NCI-H526 (cell line): Measurements from ENCODE around the gene CUEDC2.
A peak's percentile ranks its signal among the peaks of the same experiment; 100 is the strongest.

Experiments used
- DNase-seq, 2 experiments: peaks; one replicate each; lab custom pipeline; 2025; lab: John Stamatoyannopoulos, UW

CUEDC2 gene

DNA sequence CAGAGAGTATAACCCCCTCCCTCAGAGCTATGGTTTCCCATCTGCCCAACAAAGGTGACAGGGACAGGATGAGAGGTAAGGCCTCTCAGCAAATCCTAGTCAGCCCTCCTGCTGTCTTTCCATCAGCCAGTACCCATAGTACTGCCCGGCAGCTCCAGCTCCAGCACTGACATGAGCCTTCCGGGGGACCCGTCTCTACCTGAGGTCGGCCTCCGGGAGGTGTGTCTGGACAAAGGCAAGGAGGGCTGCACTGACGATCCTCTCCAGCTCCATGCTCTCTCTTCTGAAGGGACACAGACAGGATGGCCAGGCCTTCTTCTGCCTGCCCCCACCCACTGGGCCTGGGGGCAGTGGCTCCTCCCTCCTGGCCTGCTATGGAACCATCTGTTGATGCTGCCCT is 7.5 kb downstream of the CUEDC2 start:
- no peak for DNase-seq

DNA sequence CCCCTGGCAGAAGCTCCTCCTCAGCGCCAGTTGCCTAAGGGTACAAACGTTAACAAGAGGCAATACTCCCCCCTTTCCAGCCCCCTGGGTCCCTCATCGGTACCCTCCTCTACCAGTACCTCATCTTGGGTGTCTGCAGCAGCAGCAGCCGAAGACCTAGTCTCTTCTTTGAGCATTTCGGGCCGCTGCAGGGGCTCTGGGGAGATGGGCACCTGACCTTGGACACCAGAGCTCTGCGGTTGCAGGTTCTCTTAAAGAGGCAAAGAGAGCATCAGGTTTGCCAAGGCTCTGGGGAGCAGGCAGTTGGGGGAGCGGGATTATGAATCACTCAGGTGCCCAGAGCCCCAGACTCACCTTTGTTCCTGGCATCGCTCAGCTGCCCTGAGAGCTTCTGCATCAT is 8.2 kb downstream of the CUEDC2 start:
- no peak for DNase-seq

DNA sequence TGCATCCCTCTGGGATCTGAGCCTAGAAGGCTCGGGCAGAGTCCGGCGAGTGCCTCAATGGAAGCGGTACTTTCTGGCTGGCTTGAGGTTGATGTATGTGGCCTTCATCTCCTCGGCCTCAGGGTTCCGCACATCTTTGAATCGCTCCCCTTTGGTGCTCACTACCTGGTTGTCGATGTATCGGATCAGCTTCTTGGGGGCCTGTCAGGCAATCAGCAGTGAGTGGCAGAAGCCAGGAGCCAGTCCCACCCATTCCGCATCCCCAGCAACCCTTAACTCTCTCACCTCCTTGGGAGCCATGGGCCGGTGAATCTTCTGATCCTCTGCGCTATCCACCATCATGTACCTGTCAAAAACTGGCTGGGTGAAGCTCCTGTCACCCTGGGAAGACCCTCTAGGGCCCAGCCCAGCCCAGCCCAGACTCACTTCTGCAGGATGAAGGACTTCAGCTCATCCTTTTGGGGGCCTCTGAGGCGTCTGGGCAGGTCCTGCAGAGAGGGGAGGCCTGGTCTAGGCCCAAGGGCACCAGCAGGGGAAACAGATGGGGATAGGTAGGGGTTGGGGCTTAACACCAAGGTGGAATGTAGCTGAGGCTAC is 8.9 kb downstream of the CUEDC2 start:
- no peak for DNase-seq

DNA sequence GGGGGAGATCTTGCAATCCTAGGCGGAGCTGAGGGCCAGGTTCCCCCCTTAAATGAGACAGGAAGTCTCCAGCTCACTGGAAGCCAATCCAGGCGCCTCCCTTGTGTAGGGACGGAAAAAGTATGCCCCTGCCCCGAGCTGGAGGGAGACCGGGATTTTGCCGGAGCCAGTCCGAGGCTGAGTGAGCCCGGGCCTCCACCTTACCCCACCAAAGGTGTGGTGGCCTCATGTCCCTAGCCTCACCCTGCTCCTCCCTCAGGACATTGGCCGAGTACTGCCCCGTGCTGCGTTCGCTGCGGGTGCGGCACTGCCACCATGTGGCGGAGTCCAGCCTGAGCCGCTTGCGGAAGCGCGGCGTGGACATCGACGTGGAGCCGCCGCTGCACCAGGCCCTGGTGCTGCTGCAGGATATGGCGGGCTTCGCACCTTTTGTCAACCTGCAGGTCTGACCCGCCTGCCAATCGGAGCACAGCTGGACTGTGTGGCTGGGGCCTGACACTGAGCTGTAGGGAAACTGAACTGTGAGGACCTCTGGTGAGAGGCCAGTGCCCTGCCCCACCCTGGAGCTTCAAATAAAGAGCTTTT is 9.7 kb downstream of the CUEDC2 start:
- peak; percentile 50 to 78 for DNase-seq

DNA sequence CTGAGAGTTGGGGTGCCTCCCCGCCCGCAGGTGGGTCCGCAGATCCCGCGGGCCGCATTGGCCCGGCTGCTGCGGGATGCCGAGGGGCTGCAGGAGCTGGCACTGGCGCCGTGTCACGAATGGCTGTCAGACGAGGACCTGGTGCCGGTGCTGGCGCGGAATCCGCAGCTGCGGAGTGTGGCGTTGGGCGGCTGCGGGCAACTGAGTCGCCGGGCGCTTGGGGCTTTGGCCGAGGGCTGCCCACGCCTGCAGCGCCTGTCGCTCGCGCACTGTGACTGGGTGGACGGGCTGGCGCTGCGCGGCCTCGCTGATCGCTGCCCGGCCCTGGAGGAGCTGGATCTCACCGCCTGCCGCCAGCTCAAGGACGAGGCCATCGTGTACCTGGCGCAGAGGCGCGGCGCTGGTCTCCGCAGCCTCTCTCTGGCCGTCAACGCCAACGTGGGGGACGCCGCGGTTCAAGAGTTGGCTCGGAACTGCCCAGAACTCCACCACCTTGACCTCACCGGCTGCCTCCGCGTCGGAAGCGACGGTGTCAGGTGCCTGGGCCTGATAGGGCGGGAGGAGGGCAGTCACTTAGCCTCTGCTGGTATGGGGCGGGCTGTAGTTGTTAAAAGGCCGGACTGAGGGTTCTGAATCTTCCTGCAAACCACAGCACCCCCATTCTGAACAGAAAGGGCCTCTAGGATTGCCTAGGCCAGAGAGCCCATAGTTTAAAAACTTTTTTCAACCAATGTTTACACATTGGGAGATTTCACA is 10.4 kb downstream of the CUEDC2 start:
- peak in 1 of 2 experiments; percentile 34 for DNase-seq

DNA sequence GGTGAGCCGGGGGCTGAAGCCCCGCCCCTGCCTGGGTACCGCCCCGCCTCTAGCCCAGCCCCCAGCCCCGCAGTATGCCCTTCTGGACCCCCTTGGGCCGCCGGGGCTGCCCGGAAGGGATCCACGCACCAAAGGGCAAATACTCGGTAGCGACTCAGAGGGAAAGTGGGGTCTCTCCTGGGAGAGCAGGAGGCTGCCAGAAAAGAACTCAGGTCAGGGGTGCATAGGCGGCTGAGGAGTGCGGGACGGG is 10.9 kb downstream of the CUEDC2 start:
- no peak for DNase-seq

DNA sequence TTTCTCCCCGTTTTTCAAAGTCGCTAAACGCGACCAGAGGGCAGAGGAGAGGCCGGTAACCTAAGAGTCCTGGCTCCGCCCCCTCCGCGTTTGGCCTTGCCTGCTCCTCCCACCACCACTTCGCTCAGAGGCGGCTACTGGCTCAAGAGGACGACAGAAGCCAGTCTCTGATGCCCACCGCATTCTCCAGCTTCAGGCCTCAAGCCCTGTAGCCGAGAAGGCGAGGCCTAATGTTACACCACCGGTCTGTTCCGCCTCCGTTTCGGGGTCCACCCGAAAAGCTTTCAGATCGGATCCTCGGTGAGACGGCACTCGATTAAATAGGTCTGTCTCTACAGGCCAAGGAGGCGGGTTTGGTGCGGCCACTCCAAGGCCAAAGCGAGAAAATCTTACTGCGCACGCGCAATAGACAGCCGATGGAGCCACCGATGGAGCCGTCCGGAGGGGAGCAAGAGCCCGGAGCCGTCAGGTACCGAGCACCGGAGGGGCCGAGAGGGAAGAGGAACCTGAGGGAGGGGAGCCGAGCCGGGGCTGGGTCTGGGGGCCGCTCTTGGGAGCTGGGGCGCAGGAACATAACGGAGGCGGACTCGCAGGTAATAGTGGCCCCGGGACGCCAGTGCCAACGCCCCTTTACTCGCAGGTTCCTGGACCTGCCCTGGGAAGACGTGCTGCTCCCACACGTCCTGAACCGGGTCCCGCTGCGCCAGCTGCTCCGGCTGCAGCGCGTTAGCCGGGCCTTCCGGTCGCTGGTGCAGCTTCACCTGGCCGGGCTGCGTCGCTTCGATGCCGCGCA is 11.5 kb downstream of the CUEDC2 start, which contains the start of gene FBXL15:
Gene FBXL15, plus strand, starts transcription at position 123 of the 793 bp plus-strand sequence. Its CDS starts 294 bp downstream, at position 417.
- peak; percentile 93 to 95 for DNase-seq

DNA sequence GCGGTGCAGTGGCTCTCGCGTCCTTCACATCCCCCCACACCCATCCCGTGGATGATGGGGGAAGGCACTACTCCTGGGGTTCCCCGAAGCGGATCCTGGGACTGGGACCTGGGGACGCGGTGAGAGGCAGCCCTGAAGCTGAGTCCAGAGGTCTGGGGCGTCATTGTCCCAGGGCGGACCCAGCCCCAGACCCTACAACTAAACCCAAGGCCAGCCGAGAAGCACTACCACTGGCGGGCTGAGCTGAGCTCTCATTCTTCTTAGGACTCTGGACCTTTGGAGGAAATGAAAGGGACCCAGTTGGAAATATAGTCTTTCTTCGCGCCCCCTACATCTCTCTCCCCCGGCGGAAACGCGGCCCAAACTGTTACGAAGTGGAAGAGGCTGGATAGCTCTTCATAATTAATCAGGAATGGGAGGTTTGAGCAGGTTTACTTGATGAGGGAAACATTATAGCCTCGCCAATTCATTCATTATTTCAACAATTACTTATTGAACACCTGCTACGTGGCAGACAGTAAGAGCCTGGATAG is 12.1 kb downstream of the CUEDC2 start:
- DNase-seq = no peak

DNA sequence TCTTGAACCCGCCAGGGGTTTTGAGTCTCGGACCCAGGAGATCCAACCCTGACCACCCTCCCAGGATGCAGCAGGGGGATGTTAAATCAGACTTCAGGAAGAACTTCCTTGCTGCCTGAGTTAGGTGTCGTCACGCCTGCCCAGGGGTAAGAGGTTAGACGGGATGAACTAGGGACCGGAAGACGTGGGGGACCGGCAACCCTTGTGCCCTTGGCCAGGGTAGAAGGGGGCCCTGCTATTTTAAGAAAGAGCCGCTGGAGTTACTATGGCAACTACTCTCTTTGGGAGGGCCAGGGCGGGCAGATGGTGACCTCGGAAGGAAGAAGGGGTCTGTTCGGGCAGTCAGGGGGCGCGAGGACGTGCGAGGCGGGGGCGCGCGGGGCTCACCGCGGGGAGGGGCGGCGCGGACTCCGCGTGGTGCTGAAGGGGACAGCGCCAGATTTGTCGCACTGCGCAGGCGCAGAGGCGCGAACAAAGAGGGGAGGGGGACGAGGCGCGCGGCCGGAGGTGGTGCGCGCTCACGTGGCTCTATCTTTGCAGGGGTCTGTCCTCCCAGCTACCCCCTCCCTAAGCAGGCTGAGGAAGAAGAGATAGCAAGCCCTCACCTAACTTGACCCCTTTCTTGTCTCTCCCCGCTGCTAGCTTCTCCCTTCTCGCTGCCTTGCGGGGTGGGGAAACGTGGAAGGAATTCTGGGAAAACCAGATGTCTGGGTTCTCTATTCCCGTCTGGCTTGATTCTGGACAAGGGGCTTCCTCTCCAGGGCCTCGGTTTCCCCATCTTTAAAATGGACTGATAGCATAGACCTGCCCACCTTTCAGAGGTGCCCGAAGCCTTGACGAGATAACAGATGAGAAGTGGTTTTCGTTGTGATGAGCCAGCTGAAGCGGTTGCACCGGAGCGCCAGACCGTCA is 12.8 kb downstream of the CUEDC2 start:
- DNase-seq = peak; percentile 42 to 77

DNA sequence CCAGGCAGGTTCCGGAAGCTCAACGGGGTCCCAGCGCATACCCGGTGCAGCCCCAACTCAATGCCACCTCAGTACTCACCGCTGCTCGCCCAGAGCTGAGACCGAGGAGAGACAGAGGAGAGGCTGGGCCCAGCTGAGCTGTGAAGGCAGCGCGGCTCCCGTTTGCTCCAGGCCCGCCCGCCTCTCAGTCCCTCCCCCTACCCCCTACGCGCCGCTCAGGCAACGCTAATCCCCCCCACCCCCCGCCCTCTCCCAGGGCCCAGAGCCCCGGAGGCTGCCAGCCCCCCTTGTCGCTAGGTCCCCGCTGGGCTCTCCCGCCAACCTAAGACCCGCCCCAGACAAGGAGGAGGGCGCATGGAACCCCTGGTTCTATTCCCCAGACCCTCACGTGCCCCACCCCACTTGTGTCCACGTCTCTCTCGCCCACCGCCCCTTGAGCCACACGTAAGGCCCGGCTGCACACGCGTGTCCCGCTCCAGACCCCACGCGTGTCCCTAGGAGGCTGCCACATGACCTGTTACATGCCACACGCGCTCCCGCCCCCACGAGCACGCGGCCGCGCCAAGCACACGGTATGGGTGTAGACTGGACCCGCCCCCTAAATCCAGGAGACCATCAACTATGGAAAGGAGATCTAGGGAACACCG is 13.6 kb downstream of the CUEDC2 start, which contains the start of gene PSD:
Gene PSD, minus strand, starts transcription at position 164 of the 647 bp plus-strand sequence. CDS start 1,747 bp downstream, outside the sequence.
- peak; percentile 38 to 69 for DNase-seq

DNA sequence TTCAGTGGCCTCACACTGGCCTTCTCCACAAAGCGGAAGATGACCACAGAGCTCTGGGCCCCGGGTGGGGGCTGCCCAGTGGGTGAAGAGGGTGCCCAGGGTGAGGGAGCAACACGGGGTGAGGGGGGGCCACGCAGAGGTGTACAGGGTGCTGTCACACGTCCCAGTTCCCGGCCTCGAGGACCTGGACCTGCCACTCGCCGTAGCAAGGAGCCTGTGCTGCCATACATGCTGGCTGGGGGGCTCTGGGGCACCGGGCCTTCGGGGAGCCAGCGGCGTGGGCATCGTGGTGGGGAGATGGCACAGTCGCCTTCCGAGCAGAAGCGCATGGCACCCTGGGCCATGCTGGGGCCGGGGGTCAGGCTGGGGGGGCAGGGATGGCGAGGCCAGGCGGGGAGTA is 15.7 kb downstream of the CUEDC2 start:
- DNase-seq = no peak

DNA sequence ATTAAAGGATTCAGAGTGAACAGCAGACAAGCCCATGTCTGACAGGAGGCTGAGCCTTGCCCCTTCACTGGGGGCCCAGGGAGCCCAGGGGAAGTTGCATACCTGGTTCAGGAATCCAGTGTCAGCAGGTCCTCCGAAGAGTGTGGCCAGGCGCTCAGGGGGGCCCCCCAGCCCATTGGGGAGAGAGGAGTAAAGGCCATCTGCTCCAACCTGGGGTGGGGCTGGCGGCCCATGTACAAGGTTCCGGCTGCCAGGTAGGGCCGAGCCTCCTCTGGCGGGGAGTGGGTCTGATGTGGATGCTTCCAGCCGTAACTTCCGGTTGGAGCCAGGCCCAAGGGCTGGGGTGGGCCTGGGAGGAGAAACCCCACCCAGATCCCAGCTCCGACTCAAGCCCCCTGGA is 16.1 kb downstream of the CUEDC2 start:
- DNase-seq = no peak

DNA sequence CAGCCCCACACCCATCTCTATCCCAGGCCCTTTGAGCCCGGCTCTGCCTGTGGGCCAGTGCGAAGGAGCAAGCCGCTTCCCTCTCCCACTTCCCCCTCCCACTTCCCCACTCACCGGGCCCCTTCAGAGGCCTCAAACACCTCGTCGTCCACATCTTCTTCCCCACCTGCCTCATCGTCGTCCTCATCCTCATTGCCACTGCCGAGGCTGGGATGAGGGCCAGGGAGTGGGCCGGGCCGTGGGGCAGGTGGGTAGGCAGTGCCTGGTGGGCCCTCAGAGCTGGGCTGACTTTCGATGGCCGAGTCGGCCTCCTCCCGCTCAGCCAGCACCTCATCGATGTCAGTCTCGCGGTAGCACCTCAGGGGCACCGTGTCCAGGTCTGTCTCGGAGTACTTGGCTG is 17.6 kb downstream of the CUEDC2 start:
- DNase-seq = no peak

DNA sequence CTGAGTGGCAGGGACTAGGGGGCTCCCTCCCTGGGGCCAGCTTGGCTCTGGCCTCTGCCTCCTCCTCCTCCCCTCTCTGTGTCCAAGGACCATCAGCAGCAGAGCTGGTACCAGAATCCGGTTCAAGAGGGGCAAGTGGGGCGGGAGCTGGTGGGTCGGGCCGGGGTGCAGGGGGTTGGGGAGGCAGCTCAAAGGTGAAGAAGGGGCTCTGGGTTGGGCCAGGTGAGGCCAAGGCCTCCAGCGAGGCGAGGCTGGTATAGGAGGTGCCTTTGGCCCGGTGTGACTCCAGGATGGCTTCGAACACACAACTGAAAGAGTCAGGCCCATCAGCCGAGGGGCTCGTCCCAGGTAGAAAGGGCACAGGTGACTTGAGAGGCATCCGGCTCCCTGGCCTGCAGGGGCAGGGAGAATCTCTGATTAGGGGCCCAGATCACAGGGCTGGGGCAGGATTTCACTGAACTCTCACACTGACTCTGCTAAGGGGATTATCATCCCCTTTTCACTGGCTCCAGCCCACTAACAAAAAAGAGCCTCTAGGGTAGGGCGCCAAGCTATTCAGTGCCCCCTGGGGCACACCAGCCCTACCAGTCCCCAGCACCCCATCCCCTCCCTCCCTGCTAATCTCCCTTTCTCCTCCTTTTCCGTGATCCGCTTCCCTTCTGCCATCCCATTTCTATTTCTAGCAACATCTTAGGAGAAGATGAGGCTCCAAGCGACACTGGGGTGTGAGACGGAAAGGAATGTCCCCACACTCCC is 18.4 kb downstream of the CUEDC2 start:
- DNase-seq = no peak

DNA sequence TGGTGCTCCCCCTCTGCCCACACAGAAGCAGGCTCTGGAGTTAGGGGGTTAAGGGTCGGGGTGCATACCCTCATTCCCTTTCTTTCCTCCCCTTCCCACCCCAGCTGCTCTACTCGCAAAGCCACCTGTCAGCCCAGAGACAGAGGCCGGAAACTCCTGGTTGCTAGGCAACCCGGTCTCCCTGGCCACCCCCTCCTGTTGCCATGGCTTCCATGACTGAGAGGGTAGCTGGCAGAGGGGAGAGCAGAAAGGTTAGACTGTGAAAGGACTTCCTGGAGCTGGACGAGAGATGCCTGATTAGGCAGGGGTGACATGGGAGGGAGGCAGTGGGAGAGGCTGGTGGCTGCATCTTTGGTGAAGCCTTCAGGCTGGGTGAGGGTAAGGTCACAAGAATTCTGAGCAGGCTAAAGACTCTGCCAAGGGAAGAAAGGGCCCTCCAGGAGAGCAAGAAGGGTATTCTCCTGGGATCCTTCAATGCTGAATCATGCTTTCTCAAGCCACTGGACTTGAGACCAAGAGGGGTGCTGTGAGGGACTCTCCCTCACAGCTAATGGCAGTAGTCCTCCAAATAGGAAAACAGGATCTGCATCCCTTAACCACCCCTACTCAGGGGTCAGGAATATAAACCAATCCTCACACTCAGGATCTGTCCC is 19.2 kb downstream of the CUEDC2 start:
- DNase-seq = peak; percentile 36 to 54

DNA sequence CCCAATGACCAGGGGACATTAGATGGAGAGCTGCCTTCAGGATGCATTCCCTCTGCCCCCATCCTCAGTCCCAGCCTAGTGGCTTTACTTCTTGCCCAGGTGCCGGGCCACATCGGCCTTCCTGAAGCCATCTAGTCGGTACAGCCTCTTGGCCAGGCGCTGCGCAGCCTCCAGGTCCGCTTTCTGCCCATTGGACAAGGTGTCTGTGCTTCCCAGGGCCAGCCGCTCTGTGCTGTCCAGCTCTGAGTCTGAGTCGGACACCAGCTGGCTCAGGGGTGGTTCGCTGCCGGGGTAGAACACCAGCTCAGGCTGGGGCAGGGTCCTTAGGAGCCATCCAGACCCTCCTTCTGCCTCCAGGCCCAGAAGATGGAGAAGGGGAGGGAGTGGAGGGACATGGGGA is 20.1 kb downstream of the CUEDC2 start:
- DNase-seq = no peak

DNA sequence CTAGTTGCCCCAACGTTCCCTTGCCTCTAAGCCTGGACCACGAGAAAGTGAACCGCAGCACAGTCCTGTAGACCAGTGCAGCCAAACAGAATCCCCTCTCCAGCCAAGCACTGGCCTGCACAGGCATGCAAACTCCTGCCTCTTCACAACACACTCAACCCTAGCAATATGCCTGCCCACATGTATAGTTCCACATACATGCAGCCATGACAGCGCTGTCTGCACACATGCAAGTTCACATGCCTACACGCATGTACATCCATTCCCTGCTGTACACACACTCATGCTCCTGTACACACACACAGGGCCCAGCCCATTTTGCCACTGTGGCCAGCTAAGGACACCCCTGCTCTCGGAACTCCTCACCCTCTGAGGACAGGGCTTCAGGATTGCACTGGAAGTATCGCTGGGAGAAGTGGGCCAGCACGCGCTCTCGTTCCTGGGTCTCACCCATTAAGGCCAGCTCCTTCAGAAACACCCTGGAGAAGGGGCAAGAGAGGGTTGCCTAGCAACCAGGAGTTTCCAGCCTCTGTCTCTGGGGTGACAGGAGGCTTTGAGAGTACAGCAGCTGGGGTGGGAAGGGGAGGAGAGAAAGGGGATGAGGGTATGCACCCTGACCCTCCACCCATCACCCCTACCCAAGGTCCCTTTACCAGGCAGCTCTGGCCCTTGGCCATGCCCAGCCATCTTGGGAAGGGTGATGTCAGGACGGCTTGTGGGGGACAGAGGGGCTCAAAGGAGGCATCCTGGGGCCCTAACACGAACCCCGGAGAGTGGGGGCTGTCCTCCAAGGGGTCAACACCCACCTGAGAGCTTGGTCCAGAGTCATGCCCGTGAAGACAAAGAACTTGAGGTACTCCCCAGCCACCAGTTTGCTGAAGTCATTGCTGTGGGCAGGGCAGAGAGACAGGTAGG is 20.8 kb downstream of the CUEDC2 start:
- no peak for DNase-seq

DNA sequence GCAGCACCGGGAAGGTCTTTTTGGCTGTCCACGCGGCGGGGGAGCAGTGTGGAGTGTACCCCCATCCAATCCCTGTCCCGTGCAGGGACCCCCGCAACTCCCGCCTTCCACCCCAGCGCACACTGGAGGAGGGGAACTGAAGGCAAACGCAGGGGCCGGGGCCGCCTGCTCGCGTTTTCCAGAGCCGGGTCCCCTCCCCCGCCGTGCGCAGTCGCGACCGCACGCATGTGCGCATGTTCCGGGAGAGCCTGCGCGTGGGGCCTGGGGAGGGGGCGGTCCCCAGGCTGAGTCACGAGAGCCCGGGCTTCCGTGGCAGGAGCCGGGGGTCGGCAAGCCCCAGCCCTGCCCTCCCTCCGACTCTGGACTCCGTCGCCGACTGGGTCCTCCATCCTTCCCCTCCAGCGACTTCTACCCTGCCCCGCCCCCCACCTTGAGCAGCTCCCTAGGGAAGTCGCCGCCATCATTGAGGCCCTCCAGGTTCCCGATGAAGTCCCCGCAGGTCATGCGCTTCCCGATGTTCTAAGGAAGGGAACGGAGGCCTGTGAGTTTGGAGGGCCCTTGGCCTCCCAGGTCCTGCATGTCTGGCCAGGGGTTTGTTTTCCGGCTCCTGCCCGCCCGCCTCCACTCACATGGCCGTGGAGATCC is 21.8 kb downstream of the CUEDC2 start:
- no peak for DNase-seq
